GM12878 (cell line): Measurements from ENCODE around the gene DIPK1A.

Experiments
- CHD1 ChIP-seq: IDR thresholded peaks from 2 replicates; pipeline ENCODE4 v1.6.1; 2012; ENCODE audit warnings: low read depth, low read length, improper control_type of control experiment
- GABPA ChIP-seq: IDR thresholded peaks from 2 replicates; pipeline ENCODE4 v1.6.1; 2014; ENCODE audit warnings: antibody characterized with exemption, low read depth, mild to moderate bottlenecking, inconsistent platforms
- MYC ChIP-seq: IDR thresholded peaks from 2 replicates; pipeline ENCODE4 v1.6.1; 2011; ENCODE audit warnings: mild to moderate bottlenecking, low read length, moderate library complexity, inconsistent platforms; ENCODE audit not compliant: insufficient read depth, insufficient replicate concordance, insufficient read length, severe bottlenecking
- NR2C1 ChIP-seq: fragments of 450-650 bp; IDR thresholded peaks from 2 replicates; pipeline ENCODE4 v1.6.1; 2017; ENCODE audit warnings: antibody characterized with exemption, mild to moderate bottlenecking, moderate library complexity
- TCF3 ChIP-seq: IDR thresholded peaks from 2 replicates; pipeline ENCODE4 v1.6.1; 2012; ENCODE audit warnings: low read depth, mild to moderate bottlenecking, low read length, borderline replicate concordance; ENCODE audit not compliant: insufficient read depth
- TF ChIP-seq, protein P1 (sequence below): IDR thresholded peaks from 2 replicates; pipeline ENCODE4 v1.6.1; 2012; ENCODE audit warnings: improper control_type of control experiment, low read depth, low read length; ENCODE audit not compliant: insufficient replicate concordance
- TF ChIP-seq, protein P2 (sequence below), 3 experiments: IDR thresholded peaks in 2 of 3; conservative IDR thresholded peaks in 1 of 3; 2 replicates each; pipeline ENCODE4 v1.5.1; 2011; ENCODE audit warnings: low read depth in 3 of 3, low read length in 3 of 3, mild to moderate bottlenecking in 3 of 3, control low read depth in 2 of 3, moderate library complexity in 2 of 3, inconsistent platforms in 1 of 3, mixed read lengths in 1 of 3; ENCODE audit not compliant: control insufficient read depth in 2 of 3, insufficient read depth in 1 of 3; ENCODE audit errors: extremely low read depth in 1 of 3

DNA sequence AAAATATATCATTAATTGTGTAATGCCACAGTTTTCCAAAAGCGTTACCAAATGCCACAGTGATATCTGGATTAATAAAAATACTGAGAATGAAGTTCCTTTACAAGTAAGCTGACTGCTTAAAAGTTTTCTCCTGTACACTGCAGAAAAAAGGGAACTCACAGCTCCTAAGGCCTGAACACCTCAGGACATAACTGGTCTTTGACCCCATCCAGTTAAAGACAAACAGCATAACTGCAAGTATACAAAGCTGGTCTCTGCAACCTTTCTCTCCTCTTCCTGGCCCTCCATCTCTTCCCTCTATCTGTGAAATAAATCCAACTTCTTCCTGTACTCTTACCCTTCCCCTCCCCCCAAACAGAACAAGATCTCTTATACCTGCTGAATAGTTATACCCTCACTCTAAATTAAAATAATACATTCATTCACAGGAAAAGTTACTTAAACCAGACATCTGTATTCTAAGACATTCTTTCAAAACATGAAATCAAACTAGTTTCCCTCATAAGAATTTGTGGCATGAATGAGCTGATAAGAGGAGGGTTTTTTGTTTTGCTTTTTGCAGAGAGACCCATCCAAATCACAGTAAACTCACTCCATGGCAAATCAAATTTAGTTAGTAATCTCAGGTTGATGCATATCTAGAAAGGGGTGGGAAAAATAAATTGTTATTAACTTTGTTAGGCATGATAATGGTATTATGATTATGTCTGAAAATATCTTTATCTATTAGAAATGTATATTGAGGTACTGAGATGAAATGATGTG lies 2.9 kb downstream of the DIPK1A start:
- TF ChIP-seq, protein P1, sequence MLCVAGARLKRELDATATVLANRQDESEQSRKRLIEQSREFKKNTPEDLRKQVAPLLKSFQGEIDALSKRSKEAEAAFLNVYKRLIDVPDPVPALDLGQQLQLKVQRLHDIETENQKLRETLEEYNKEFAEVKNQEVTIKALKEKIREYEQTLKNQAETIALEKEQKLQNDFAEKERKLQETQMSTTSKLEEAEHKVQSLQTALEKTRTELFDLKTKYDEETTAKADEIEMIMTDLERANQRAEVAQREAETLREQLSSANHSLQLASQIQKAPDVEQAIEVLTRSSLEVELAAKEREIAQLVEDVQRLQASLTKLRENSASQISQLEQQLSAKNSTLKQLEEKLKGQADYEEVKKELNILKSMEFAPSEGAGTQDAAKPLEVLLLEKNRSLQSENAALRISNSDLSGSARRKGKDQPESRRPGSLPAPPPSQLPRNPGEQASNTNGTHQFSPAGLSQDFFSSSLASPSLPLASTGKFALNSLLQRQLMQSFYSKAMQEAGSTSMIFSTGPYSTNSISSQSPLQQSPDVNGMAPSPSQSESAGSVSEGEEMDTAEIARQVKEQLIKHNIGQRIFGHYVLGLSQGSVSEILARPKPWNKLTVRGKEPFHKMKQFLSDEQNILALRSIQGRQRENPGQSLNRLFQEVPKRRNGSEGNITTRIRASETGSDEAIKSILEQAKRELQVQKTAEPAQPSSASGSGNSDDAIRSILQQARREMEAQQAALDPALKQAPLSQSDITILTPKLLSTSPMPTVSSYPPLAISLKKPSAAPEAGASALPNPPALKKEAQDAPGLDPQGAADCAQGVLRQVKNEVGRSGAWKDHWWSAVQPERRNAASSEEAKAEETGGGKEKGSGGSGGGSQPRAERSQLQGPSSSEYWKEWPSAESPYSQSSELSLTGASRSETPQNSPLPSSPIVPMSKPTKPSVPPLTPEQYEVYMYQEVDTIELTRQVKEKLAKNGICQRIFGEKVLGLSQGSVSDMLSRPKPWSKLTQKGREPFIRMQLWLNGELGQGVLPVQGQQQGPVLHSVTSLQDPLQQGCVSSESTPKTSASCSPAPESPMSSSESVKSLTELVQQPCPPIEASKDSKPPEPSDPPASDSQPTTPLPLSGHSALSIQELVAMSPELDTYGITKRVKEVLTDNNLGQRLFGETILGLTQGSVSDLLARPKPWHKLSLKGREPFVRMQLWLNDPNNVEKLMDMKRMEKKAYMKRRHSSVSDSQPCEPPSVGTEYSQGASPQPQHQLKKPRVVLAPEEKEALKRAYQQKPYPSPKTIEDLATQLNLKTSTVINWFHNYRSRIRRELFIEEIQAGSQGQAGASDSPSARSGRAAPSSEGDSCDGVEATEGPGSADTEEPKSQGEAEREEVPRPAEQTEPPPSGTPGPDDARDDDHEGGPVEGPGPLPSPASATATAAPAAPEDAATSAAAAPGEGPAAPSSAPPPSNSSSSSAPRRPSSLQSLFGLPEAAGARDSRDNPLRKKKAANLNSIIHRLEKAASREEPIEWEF, result no peak
- no peak for TF ChIP-seq CHD1
- no peak for TF ChIP-seq GABPA
- TF ChIP-seq TCF3, result no peak
- TF ChIP-seq, protein P2, sequence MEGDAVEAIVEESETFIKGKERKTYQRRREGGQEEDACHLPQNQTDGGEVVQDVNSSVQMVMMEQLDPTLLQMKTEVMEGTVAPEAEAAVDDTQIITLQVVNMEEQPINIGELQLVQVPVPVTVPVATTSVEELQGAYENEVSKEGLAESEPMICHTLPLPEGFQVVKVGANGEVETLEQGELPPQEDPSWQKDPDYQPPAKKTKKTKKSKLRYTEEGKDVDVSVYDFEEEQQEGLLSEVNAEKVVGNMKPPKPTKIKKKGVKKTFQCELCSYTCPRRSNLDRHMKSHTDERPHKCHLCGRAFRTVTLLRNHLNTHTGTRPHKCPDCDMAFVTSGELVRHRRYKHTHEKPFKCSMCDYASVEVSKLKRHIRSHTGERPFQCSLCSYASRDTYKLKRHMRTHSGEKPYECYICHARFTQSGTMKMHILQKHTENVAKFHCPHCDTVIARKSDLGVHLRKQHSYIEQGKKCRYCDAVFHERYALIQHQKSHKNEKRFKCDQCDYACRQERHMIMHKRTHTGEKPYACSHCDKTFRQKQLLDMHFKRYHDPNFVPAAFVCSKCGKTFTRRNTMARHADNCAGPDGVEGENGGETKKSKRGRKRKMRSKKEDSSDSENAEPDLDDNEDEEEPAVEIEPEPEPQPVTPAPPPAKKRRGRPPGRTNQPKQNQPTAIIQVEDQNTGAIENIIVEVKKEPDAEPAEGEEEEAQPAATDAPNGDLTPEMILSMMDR (IDR thresholded peaks at IDR 0.05 in 2 of 3, conservative IDR thresholded peaks at IDR 0.05 in 1 of 3; ENCODE audit: control insufficient read depth in 2 of 3, extremely low read depth in 1 of 3, insufficient read depth in 1 of 3, low read depth in 3 of 3, low read length in 3 of 3), result no peak
- TF ChIP-seq MYC, result no peak
- TF ChIP-seq NR2C1, result no peak
